GM20000 (cell line): ENCODE results near the gene AFAP1L2.
"Not testable (repeated sequence)": the region's sequence is repeated elsewhere in the genome, so short reads cannot be mapped to it uniquely, and the experiment has no call there.

ENCODE experiments used
- DNase-seq: peaks from one replicate; pipeline ENCODE4 v3.0.0; 2012; ENCODE audit warnings: low spot score
- CTCF ChIP-seq: IDR thresholded peaks from 2 replicates; pipeline ENCODE4 v1.5.1; 2012; ENCODE audit warnings: mild to moderate bottlenecking, control low read depth; ENCODE audit errors: extremely low read depth, missing control alignments

The AFAP1L2 gene

GRCh38 chr10:114352653-114353298 is 51.5 kb downstream of the AFAP1L2 start:
- no peak for DNase-seq
- no peak for TF ChIP-seq CTCF

GRCh38 chr10:114350751-114351150 is 53.6 kb downstream of the AFAP1L2 start:
- no peak for TF ChIP-seq CTCF

GRCh38 chr10:114349522-114350215 is 54.6 kb downstream of the AFAP1L2 start:
- no peak for TF ChIP-seq CTCF

More at GRCh38 chr10:114350751-114351150, 53.6 kb downstream of the AFAP1L2 start:
- DNase-seq = no peak

GRCh38 chr10:114349071-114349470 is 55.2 kb downstream of the AFAP1L2 start:
- not testable (repeated sequence) for DNase-seq

More at GRCh38 chr10:114349522-114350215, 54.6 kb downstream of the AFAP1L2 start:
- no peak for DNase-seq

DNA sequence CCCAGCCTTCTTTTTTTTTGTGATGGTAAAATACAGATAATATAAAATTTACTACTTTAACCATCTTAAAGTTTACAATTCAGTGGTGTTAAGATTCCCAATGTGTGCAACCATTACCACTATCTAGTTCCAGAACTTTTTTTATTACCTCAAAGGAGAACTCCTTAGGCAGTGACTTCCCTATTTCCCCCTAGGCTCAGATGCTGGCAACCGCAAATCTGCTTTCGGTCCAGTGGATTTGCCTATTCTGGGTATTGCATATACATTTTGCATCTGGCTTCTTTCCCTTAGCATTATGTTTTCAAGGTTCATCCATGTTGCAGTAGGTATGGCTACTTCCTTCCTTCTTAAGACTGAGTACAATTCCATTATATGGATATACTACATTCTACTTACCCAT is 56.5 kb downstream of the AFAP1L2 start:
- no peak for TF ChIP-seq CTCF
- no peak for DNase-seq

GRCh38 chr10:114347241-114347640 is 57.1 kb downstream of the AFAP1L2 start:
- no peak for TF ChIP-seq CTCF
- no peak for DNase-seq

DNA sequence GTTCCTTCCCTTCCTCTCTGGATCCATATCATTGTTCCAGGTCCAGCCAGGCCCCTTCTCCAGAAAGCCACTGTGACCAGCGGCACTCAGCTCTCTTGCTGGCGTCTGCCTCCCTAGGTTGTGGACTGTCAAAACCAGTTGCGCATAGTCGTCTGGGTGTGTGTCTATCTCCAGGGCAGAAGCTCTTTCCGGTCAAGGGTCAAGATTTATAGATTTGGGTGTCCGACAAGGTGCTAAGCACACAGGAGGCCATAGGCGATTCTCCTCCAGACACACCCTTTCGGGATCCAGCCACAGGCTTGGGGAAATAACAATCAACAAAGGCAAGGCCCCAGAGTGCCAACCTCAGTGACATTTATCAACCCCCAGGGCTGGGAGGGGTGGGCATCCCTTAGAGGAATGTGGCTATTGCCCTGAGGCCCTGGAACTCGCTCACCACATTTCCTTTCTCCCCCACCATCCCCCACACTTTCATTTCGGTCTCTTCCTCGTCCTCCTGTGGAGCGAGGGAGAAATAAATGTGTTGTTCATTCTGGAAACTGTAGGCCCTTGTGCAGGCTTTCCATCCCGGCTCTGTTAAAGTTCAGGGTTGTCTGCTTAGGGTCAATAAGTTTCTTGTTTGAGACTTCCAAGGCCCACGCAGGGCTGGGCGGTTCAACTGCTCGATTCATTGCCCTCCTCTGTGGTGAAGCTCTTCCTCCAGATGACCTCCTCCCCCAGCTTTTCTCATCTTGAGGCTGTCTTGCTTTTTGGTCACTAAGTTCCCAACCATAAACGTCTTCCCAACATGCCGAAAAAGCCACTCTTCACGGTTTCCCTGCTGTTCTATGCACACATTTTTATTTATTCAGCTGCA is 57.9 kb downstream of the AFAP1L2 start:
- no peak for TF ChIP-seq CTCF
- no peak for DNase-seq
